ACHN (cell line): ENCODE results near the gene CFAP410.
A peak's percentile ranks its signal among the peaks of the same experiment; 100 is the strongest.

Experiments
- DNase-seq: peaks from one replicate; pipeline ENCODE4 v3.0.0-alpha.2; 2015
- in situ Hi-C: cut with HindIII; loops from 2 replicates; pipeline ENCODE4 v1.10.0; 2017; ENCODE audit warnings: low sequenced_read_pairs, low pct_ligation_motif_present, low pct_unique_long_range_greater_than_20kb

CFAP410 gene

GRCh38 chr21:44338971-44339910 lies at the start of gene CFAP410:
TSS of gene CFAP410 (minus strand) at chr21:44339390. CDS start at chr21:44339194, 196 bp downstream.
- in situ Hi-C loops = no loop called here
- DNase-seq = peak; percentile 90

GRCh38 chr21:44384968-44385367 lies 45.8 kb upstream of the CFAP410 start:
- in situ Hi-C loops = no loop called here
- no peak for DNase-seq

GRCh38 chr21:44383216-44383615 lies 44.0 kb upstream of the CFAP410 start:
- no peak for DNase-seq
- in situ Hi-C loops = no loop called here

GRCh38 chr21:44382536-44382935 lies 43.3 kb upstream of the CFAP410 start:
- in situ Hi-C loops = no loop called here

GRCh38 chr21:44381874-44382273 lies 42.7 kb upstream of the CFAP410 start:
- DNase-seq = no peak
- in situ Hi-C loops = no loop called here

More at GRCh38 chr21:44382536-44382935, 43.3 kb upstream of the CFAP410 start:
- no peak for DNase-seq

- DNase-seq = no peak
- in situ Hi-C loops = no loop called here
Observed at GRCh38 chr21:44380876-44381275, 41.7 kb upstream of the CFAP410 start.

- DNase-seq = no peak
Observed at GRCh38 chr21:44379991-44380865, 41.0 kb upstream of the CFAP410 start.

GRCh38 chr21:44379515-44379848 lies 40.3 kb upstream of the CFAP410 start:
- in situ Hi-C loops = no loop called here

More at GRCh38 chr21:44379991-44380865, 41.0 kb upstream of the CFAP410 start:
- in situ Hi-C loops = no loop called here

GRCh38 chr21:44378646-44379514 lies 39.7 kb upstream of the CFAP410 start:
- in situ Hi-C loops = no loop called here
- no peak for DNase-seq

More at GRCh38 chr21:44379515-44379848, 40.3 kb upstream of the CFAP410 start:
- DNase-seq = no peak

- DNase-seq = no peak
- in situ Hi-C loops = no loop called here
Observed at GRCh38 chr21:44377922-44378645, 38.9 kb upstream of the CFAP410 start.

GRCh38 chr21:44377201-44377921 lies 38.2 kb upstream of the CFAP410 start:
- in situ Hi-C loops = no loop called here
- no peak for DNase-seq

- in situ Hi-C loops = no loop called here
- DNase-seq = no peak
Observed at GRCh38 chr21:44376606-44377005, 37.4 kb upstream of the CFAP410 start.

- DNase-seq = no peak
- in situ Hi-C loops = no loop called here
Observed at GRCh38 chr21:44375761-44376241, 36.6 kb upstream of the CFAP410 start.

GRCh38 chr21:44375281-44375651 lies 36.1 kb upstream of the CFAP410 start:
- no peak for DNase-seq
- in situ Hi-C loops = no loop called here

GRCh38 chr21:44374601-44375280 lies 35.6 kb upstream of the CFAP410 start:
- in situ Hi-C loops = no loop called here

GRCh38 chr21:44372616-44373015 lies 33.4 kb upstream of the CFAP410 start:
- in situ Hi-C loops = no loop called here
- DNase-seq = no peak

More at GRCh38 chr21:44374601-44375280, 35.6 kb upstream of the CFAP410 start:
- DNase-seq = no peak

GRCh38 chr21:44371596-44371995 lies 32.4 kb upstream of the CFAP410 start:
- DNase-seq = no peak
- in situ Hi-C loops = no loop called here
